Kidney epithelial cell (primary cell): ENCODE results near the gene FBXL14. TPM values are rescaled to one million over a fixed set of nuclear protein-coding genes. Genes with fewer than 3 reads are reported as not detected.

ENCODE experiments used
- DNase-seq: peaks from one replicate; pipeline ENCODE4 v3.0.0-alpha.2; 2010; ENCODE audit warnings: low read depth
- H3K27me3 ChIP-seq: 2 replicates; pipeline ENCODE4 v1.6.0; 2011; ENCODE audit warnings: low read length; ENCODE audit not compliant: control insufficient read depth, insufficient read depth
- H3K36me3 ChIP-seq: 2 replicates; pipeline ENCODE4 v1.5.1; 2011; ENCODE audit warnings: low read length; ENCODE audit not compliant: control insufficient read depth, insufficient read depth
- H3K4me3 ChIP-seq: 2 replicates; pipeline ENCODE4 v1.5.1; 2011; ENCODE audit warnings: low read depth, mild to moderate bottlenecking, control low read depth, low read length
- total RNA-seq: library from RNA; depleted of rRNA; stranded (reverse); fragments of >200 nt; gene quantifications from 2 replicates; pipeline ENCODE4 v1.2.3, GENCODE V29; 2015
- TF ChIP-seq, protein P1 (sequence below): IDR thresholded peaks from 2 replicates; pipeline ENCODE4 v1.5.1; 2011; ENCODE audit warnings: mild to moderate bottlenecking, moderate library complexity, low read length, control low read depth, inconsistent platforms; ENCODE audit not compliant: insufficient read depth, poor library complexity, severe bottlenecking

Gene FBXL14
- total RNA-seq, 1 donor from 2014 or later, result 17.1 TPM

DNA sequence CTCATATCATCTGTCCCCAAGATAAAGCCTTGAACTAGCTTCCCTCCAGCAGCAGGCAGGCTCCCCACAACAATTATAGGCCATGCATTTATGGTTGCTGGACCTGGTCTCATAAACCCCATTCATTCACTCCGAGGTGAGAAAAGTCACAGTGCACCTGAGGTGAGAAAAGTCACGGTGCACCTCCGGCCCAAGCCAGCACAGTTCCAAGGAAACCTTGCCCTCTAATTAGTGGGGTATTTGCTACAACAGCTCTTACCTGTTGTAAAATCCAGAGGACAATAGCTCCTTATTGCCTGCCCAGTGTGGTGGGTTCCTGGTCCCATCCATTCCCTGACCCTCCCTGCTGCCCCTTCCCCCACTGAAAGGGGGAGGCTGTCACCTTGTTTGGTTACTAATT is 65.6 kb downstream of the FBXL14 start:
- Histone ChIP-seq H3K27me3 (peaks cover 13% of the 10 kb centered on the region), H3K4me3 (no peak overlapping the region), H3K36me3 (no peaks in the 10 kb centered on the region)
- TF ChIP-seq, protein P1, sequence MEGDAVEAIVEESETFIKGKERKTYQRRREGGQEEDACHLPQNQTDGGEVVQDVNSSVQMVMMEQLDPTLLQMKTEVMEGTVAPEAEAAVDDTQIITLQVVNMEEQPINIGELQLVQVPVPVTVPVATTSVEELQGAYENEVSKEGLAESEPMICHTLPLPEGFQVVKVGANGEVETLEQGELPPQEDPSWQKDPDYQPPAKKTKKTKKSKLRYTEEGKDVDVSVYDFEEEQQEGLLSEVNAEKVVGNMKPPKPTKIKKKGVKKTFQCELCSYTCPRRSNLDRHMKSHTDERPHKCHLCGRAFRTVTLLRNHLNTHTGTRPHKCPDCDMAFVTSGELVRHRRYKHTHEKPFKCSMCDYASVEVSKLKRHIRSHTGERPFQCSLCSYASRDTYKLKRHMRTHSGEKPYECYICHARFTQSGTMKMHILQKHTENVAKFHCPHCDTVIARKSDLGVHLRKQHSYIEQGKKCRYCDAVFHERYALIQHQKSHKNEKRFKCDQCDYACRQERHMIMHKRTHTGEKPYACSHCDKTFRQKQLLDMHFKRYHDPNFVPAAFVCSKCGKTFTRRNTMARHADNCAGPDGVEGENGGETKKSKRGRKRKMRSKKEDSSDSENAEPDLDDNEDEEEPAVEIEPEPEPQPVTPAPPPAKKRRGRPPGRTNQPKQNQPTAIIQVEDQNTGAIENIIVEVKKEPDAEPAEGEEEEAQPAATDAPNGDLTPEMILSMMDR, result no peak
- no peak for DNase-seq

DNA sequence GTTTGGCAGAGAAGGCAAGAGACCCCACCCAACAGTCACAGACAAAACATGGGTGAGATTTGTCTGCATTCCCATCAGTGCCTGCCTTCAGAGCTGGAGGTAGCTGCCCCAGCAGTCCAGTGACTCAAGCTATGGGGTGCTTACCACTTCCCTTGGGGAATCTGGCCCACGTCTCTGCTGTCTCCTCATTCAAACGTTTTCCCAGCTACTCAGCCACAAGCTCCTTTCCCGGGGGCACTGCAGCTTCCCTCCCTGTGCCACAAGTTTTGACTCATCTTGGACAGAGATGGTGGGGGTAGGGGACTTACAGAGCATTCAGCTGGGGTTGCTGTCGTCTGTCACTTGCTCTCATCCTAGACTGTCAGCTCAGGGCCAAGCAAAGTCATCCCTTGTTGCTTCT is 66.6 kb downstream of the FBXL14 start:
- Histone ChIP-seq H3K36me3 (no peaks in the 10 kb centered on the region), H3K27me3 (peaks cover 13% of the 10 kb centered on the region), H3K4me3 (no peak overlapping the region)
- TF ChIP-seq, protein P1, result no peak
- peak; percentile 45 for DNase-seq

DNA sequence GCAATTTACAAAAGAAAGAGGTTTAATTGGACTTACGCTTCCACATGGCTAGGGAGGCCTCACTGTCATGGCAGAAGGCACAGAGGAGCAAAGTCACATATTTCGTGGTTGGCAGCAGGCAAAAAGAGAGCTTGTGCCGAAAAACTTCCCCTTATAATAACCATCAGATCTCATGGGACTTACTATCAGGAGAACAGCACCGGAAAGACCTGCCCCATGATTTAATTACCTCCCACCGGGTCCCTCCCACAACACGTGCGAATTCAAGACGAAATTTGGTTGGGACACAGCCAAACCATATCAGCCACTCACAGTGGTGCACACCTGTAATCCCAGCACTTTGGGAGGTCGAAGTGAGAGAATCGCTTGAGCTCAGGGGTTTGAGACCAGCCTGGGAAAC is 68.5 kb downstream of the FBXL14 start:
- H3K36me3 ChIP-seq, result no peaks in the 10 kb centered on the region
- no peak for DNase-seq
- H3K4me3 ChIP-seq, result no peak overlapping the region
- TF ChIP-seq, protein P1, result no peak
- peaks cover 4% of the 10 kb centered on the region for H3K27me3 ChIP-seq

DNA sequence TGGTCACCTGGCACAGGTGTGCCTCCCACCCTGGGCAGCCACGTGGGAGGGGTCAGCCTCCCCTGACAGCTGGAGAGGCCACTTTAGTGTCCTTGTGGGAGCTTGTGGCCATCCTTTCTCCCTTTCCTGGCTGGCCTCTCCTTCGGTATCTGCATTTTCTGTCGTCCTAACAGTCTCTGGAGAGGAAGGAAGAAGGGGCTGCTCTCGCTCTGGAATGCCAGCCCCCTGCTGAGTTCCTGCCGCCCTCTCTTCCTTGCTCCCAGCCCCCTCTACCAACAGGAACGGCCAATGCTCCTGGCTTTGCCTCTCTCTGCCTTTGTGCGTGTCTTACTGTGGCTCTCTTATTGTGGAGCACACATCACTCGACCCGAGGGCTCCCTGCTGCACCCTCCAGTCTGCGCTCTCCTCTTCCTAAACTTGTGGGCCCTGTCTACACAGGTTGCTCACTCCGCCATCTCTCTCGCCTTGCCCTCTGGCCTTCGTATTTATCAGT is 70.8 kb downstream of the FBXL14 start:
- TF ChIP-seq, protein P1, result no peak

DNA sequence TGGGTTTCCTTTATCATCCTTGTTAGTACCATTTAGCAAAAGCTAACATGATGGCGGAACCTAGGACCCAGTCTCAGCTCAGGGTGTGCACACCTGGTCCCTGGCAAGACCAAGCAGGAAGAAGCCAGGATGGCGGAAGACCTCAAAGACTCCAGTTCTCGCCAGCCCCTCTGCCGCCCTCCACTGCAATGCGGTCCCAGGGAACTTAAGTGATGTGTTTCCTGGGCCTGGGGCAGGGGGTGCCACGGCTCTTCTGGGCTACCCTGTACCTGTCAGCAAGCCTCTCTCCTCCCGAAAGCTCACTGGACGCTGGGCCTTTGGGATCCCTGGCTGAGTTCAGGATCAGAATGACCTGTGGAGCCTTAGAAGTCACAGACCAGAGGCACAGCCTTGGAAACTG is 71.3 kb downstream of the FBXL14 start:
- H3K36me3 ChIP-seq, result no peaks in the 10 kb centered on the region
- H3K27me3 ChIP-seq, result no peaks in the 10 kb centered on the region
- no peak for DNase-seq
- H3K4me3 ChIP-seq, result no peak overlapping the region
- TF ChIP-seq, protein P1, result no peak

More for the DNA sequence above, 70.8 kb downstream of the FBXL14 start:
- no peak for DNase-seq
- H3K36me3 ChIP-seq, result no peaks in the 10 kb centered on the region
- no peaks in the 10 kb centered on the region for H3K27me3 ChIP-seq
- H3K4me3 ChIP-seq, result no peak overlapping the region

DNA sequence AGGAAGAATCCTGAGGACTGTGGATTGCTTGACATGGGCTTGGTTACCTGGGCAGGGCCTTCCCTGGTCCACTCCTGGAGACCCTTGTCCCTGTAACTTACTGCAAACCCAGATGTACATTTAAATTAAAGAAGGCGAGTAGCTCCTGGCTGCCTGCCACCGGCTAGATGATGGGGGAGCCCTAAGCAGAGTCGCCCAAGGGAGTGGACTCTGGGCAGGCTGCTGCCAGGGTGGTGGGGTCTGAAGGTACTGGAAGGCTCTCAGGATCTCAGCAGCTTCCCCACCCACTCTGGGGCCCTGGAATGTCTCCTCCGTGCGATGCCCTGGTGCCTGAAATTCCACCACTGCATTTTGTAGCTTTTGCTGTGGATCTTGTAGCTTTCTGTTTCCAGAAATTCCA is 74.7 kb downstream of the FBXL14 start:
- no peaks in the 10 kb centered on the region for H3K27me3 ChIP-seq
- no peak for DNase-seq
- TF ChIP-seq, protein P1, result no peak
- H3K36me3 ChIP-seq, result no peaks in the 10 kb centered on the region
- H3K4me3 ChIP-seq, result no peak overlapping the region
